Measurements from ENCODE around the gene RPL6. TPM values are rescaled to one million over a fixed set of nuclear protein-coding genes. Genes with fewer than 3 reads are reported as not detected.
"Not testable (repeated sequence)": the region's sequence is repeated elsewhere in the genome, so short reads cannot be mapped to it uniquely, and the experiment has no call there.

RPL6 gene
- total RNA-seq, 2 experiments from 2014 or later: 2,097 to 2,202 TPM

- DNase-seq (no peak), ATAC-seq (no peak)
- POLR2A ChIA-PET: interaction anchor here (0.6 to 0.7 kb wide), 2 partner anchors 107 to 1904 kb away, joined by 3 read pairs; no protein-coding TSS in a partner anchor
- H3K4me3 Mint-ChIP-seq: no peak overlapping the region
- no peaks in the 10 kb centered on the region for H3K27me3 Mint-ChIP-seq
- CTCF ChIA-PET: interaction anchor here (0.6 to 1.0 kb wide), 4 partner anchors 15 to 204 kb away, joined by 3 to 4 read pairs (median 4); no protein-coding TSS in a partner anchor
- no peaks in the 10 kb centered on the region for H3K9me3 Mint-ChIP-seq (ENCODE audit: low read depth)
- intact Hi-C loops (cut with DNase I, micrococcal nuclease): loop anchor here (10.0 kb wide), 2 partner anchors 717 to 1657 kb away; partner anchors contain the start of genes ACAD10 (in 1 of the 2), BRAP (in 1 of the 2) and PPP1CC (in 1 of the 2)
- H3K4me1 Mint-ChIP-seq: peaks cover 16% of the 10 kb centered on the region
- H3K27ac Mint-ChIP-seq: no peak overlapping the region
- peaks cover 28% of the 10 kb centered on the region for H3K36me3 Mint-ChIP-seq (ENCODE audit: low read depth)
Observed at GRCh38 chr12:112401903-112402498, 7.4 kb downstream of the RPL6 start.

GRCh38 chr12:112401054-112401453 is 8.4 kb downstream of the RPL6 start:
- intact Hi-C loops (cut with DNase I, micrococcal nuclease): loop anchor here (10.0 kb wide), 2 partner anchors 716 to 1656 kb away; partner anchors contain the start of genes ACAD10 (in 1 of the 2), BRAP (in 1 of the 2) and PPP1CC (in 1 of the 2)
- no peak for DNase-seq
- H3K9me3 Mint-ChIP-seq (ENCODE audit: low read depth): no peaks in the 10 kb centered on the region
- peaks cover 8% of the 10 kb centered on the region for H3K4me1 Mint-ChIP-seq
- no peak overlapping the region for H3K27ac Mint-ChIP-seq
- ChIA-PET POLR2A (no interaction called here), CTCF (interaction anchor here (0.5 to 0.9 kb wide), 2 partner anchors 73 to 380 kb away, joined by 3 read pairs; no protein-coding TSS in a partner anchor)
- no peak overlapping the region for H3K4me3 Mint-ChIP-seq
- no peaks in the 10 kb centered on the region for H3K27me3 Mint-ChIP-seq
- no peak for ATAC-seq
- H3K36me3 Mint-ChIP-seq (ENCODE audit: low read depth): peaks cover 19% of the 10 kb centered on the region

DNA sequence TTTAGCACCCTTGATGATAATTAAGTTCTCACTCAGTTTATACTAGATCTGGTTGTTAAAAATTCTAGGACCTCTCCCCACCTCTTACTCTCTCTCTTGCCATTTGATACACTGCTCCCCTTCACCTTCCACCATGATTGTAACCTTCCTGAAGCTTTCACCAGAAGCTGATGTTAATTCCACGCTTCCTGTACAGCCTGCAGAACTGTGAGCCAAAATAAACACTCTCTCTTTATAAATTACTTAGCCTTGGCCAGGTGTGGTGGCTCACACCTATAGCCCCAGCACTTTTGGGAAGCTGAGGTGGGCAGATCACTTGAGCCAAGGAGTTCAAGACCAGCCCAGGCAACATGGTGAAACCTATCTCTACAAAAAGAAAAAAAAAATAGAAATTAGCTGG is 16.1 kb downstream of the RPL6 start:
- no peaks in the 10 kb centered on the region for H3K36me3 Mint-ChIP-seq (ENCODE audit: low read depth)
- no peaks in the 10 kb centered on the region for H3K9me3 Mint-ChIP-seq (ENCODE audit: low read depth)
- peaks cover 2% of the 10 kb centered on the region for H3K27me3 Mint-ChIP-seq
- no peak overlapping the region for H3K27ac Mint-ChIP-seq
- ChIA-PET POLR2A (no interaction called here), CTCF (no interaction called here)
- intact Hi-C loops (cut with DNase I, micrococcal nuclease): no loop called here
- DNase-seq (no peak), ATAC-seq (no peak)
- H3K4me1 Mint-ChIP-seq: no peaks in the 10 kb centered on the region
- H3K4me3 Mint-ChIP-seq: no peak overlapping the region

DNA sequence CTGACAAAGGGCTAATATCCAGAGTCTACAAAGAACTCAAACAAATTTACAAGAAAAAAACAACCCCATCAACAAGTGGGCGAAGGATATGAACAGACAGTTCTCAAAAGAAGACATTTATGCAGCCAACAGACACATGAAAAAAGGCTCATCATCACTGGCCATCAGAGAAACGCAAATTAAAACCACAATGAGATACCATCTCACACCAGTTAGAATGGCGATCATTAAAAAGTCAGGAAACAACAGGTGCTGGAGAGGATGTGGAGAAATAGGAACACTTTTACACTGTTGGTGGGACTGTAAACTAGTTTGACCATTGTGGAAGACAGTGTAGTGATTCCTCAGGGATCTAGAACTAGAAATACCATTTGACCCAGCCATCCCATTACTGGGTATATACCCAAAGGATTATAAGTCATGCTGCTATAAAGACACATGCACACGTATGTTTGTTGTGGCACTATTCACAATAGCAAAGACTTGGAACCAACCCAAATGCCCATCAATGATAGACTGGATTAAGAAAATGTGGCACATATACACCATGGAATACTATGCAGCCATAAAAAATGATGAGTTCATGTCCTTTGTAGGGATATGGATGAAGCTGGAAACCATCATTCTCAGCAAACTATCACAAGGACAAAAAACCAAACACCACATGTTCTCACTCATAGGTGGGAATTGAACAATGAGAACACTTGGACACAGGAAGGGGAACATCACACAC is 19.3 kb downstream of the RPL6 start:
- intact Hi-C loops (cut with DNase I, micrococcal nuclease): loop anchor here (5.0 to 10.0 kb wide), 2 partner anchors 443 to 705 kb away; partner anchors contain the start of genes ACAD10 (in 1 of the 2) and BRAP (in 1 of the 2)
- H3K27me3 Mint-ChIP-seq; ATAC-seq; H3K9me3 Mint-ChIP-seq (ENCODE audit: low read depth); POLR2A ChIA-PET; H3K36me3 Mint-ChIP-seq (ENCODE audit: low read depth); H3K4me3 Mint-ChIP-seq; H3K27ac Mint-ChIP-seq; CTCF ChIA-PET; DNase-seq: not testable (repeated sequence)
- H3K4me1 Mint-ChIP-seq: peaks cover 14% of the 10 kb centered on the region

- peaks cover 14% of the 10 kb centered on the region for H3K4me1 Mint-ChIP-seq
- no peaks in the 10 kb centered on the region for H3K36me3 Mint-ChIP-seq (ENCODE audit: low read depth)
- no peaks in the 10 kb centered on the region for H3K9me3 Mint-ChIP-seq (ENCODE audit: low read depth)
- ChIA-PET POLR2A (no interaction called here), CTCF (interaction anchor here (3.1 kb wide), 1 partner anchor 191 kb away, joined by 59 read pairs; no protein-coding TSS in a partner anchor)
- ATAC-seq (no peak), DNase-seq (no peak)
- H3K27me3 Mint-ChIP-seq: peaks cover 4% of the 10 kb centered on the region
- intact Hi-C loops (cut with DNase I, micrococcal nuclease): loop anchor here (5.0 to 10.0 kb wide), 2 partner anchors 442 to 704 kb away; partner anchors contain the start of genes ACAD10 (in 1 of the 2) and BRAP (in 1 of the 2)
- no peak overlapping the region for H3K4me3 Mint-ChIP-seq
- H3K27ac Mint-ChIP-seq: no peak overlapping the region
Observed at GRCh38 chr12:112389228-112389627, 20.2 kb downstream of the RPL6 start.

GRCh38 chr12:112386726-112387125 is 22.7 kb downstream of the RPL6 start:
- POLR2A ChIA-PET: interaction anchor here (1.3 kb wide), 1 partner anchor 188 kb away, joined by 5 read pairs; no protein-coding TSS in a partner anchor
- no peaks in the 10 kb centered on the region for H3K9me3 Mint-ChIP-seq (ENCODE audit: low read depth)
- H3K36me3 Mint-ChIP-seq (ENCODE audit: low read depth): no peaks in the 10 kb centered on the region
- no peak for DNase-seq
- peak overlapping the region; percentile 71 for H3K4me3 Mint-ChIP-seq
- CTCF ChIA-PET: interaction anchor here (0.5 to 3.3 kb wide), 30 partner anchors 9 to 574 kb away, joined by 3 to 59 read pairs (median 4); no protein-coding TSS in a partner anchor
- peaks cover 19% of the 10 kb centered on the region for H3K4me1 Mint-ChIP-seq
- peaks cover 4% of the 10 kb centered on the region for H3K27me3 Mint-ChIP-seq
- intact Hi-C loops (cut with DNase I, micrococcal nuclease): loop anchor here (1.0 to 10.0 kb wide), 7 partner anchors 23 to 702 kb away; partner anchors contain the start of genes ACAD10 (in 1 of the 2), BRAP (in 1 of the 2), MAPKAPK5 (in 1 of the 2) and RPL6 (in 1 of the 2)
- peak overlapping the region; percentile 92 for H3K27ac Mint-ChIP-seq
- ATAC-seq: no peak

GRCh38 chr12:112382866-112383265 is 26.5 kb downstream of the RPL6 start:
- H3K4me1 Mint-ChIP-seq: peaks cover 36% of the 10 kb centered on the region
- DNase-seq: no peak
- ChIA-PET CTCF (no interaction called here), POLR2A (no interaction called here)
- peak overlapping the region; percentile 91 for H3K4me3 Mint-ChIP-seq
- H3K9me3 Mint-ChIP-seq (ENCODE audit: low read depth): no peaks in the 10 kb centered on the region
- H3K36me3 Mint-ChIP-seq (ENCODE audit: low read depth): peaks cover 2% of the 10 kb centered on the region
- ATAC-seq: no peak
- no peaks in the 10 kb centered on the region for H3K27me3 Mint-ChIP-seq
- H3K27ac Mint-ChIP-seq: peak overlapping the region; percentile 84
- intact Hi-C loops (cut with DNase I, micrococcal nuclease): loop anchor here (1.0 to 10.0 kb wide), 9 partner anchors 26 to 698 kb away; partner anchors contain the start of genes RPL6 (in 2 of the 2), ACAD10 (in 1 of the 2), BRAP (in 1 of the 2) and ERP29 (in 1 of the 2)

GRCh38 chr12:112381883-112382796 is 27.3 kb downstream of the RPL6 start, which contains the start of gene HECTD4:
Gene HECTD4 (minus strand): TSS chr12:112382431. CDS start chr12:112382128, 303 bp downstream.
- ATAC-seq (peak; percentile 98), DNase-seq (peak; percentile 97)
- Mint-ChIP-seq H3K9me3 (ENCODE audit: low read depth) (no peaks in the 10 kb centered on the region), H3K4me3 (peak within 1 kb of the TSS; percentile 91), H3K27me3 (no peaks in the 10 kb centered on the region), H3K4me1 (peaks cover 31% of the 10 kb centered on the region), H3K36me3 (ENCODE audit: low read depth) (peaks cover 2% of the 10 kb centered on the region), H3K27ac (peak within 1 kb of the TSS; percentile 90)
- ChIA-PET CTCF (interaction anchor here (0.8 kb wide), 1 partner anchor 29 kb away, joined by 3 read pairs; no protein-coding TSS in a partner anchor), POLR2A (interaction anchor here (0.5 kb wide), 1 partner anchor 683 kb away, joined by 4 read pairs; no protein-coding TSS in a partner anchor)
- intact Hi-C loops (cut with DNase I, micrococcal nuclease): loop anchor here (1.0 to 10.0 kb wide), 9 partner anchors 27 to 697 kb away; partner anchors contain the start of genes RPL6 (in 2 of the 2), ACAD10 (in 1 of the 2), BRAP (in 1 of the 2) and ERP29 (in 1 of the 2)

DNA sequence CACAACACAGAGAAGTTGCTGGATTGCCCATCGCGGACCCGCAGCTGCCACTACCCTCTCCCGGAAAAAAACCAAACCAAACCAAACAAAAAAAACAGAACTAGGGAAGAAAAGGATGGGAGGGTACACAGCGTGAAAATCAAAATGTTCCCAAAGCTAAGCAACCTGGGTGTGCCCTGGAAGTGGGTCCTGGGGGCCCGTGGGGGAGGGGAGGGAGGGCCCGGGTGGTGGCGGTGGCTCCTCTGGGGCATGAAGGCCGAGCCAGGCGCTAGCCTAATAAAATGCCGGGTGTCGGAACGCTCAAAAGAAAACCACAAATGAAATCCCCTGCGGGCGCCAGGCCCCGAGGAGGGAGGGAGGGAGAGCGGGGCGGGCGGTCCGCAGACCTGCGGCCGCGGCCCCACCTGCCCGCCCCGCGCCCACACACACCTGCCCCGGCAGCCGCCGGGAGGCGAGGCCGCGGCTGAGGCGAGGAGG is 28.0 kb downstream of the RPL6 start:
- CTCF ChIA-PET: interaction anchor here (0.8 to 1.0 kb wide), 2 partner anchors 13 to 30 kb away, joined by 3 to 4 read pairs; no protein-coding TSS in a partner anchor
- no peaks in the 10 kb centered on the region for H3K27me3 Mint-ChIP-seq

More for the DNA sequence above, 28.0 kb downstream of the RPL6 start:
- H3K36me3 Mint-ChIP-seq (ENCODE audit: low read depth): peaks cover 2% of the 10 kb centered on the region
- H3K27ac Mint-ChIP-seq: peak overlapping the region; percentile 90
- DNase-seq (peak; percentile 57), ATAC-seq (peak; percentile 7)
- intact Hi-C loops (cut with DNase I, micrococcal nuclease): loop anchor here (5.0 to 10.0 kb wide), 3 partner anchors 249 to 697 kb away; partner anchors contain the start of genes ACAD10 (in 1 of the 2), BRAP (in 1 of the 2) and NAA25 (in 1 of the 2)
- H3K4me3 Mint-ChIP-seq: peak overlapping the region; percentile 91
- H3K9me3 Mint-ChIP-seq (ENCODE audit: low read depth): no peaks in the 10 kb centered on the region
- POLR2A ChIA-PET: interaction anchor here (0.5 kb wide), 1 partner anchor 684 kb away, joined by 4 read pairs; no protein-coding TSS in a partner anchor
- peaks cover 24% of the 10 kb centered on the region for H3K4me1 Mint-ChIP-seq

Measured in activated CD4-positive, alpha-beta T cell treated with anti-CD3 and anti-CD28 coated beads for 36 hours (primary cell).